Stimulated activated CD4-positive, alpha-beta T cell treated with anti-CD3 and anti-CD28 coated beads, Interleukin-15, amount 100 ng/mL, for 1 hour (primary cell): Measurements from ENCODE around the gene CDO1.

Experiments used
- DNase-seq, 2 donors: peaks; one replicate each; pipeline ENCODE4 v3.0.0-alpha.2; 2020; ENCODE audit warnings: low read depth in 1 of 2, low spot score in 1 of 2

Gene CDO1

DNA sequence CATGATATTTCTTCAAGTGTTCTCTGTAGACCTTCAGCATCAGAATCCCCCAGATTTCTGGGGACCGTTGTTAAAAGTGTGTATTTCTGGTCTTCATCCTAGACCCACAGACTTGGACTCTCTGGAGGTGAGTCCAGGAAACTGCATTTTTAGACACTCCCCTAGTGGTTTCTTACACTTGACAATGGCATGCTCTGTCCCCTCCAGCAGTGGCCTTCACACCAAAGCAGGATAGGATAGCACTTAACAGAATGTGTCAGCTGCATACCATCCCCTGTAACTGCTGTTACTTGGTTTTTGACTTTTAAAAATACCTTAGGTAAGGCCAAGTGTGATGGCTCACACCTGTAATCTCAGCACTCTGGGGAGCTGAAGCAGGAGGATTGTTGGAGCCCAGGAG is 20.8 kb downstream of the CDO1 start:
- no peak for DNase-seq

DNA sequence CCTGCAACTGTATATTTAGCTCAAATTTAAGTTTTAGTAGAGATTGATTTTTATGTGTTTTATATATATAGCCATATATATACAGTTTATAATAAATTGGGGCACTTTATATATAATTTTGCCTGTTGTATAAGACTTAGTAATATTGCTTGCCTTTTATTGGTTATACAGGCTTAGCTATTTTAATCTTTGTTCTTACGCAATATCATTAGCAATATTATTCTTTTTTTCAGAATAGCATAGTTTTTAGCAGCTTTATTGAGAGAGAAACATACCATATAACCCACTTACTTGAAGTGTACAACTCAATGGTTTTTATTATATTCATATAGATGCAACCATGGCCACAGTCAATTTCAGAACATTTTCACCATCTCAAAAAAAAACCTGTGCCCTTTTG is 28.0 kb downstream of the CDO1 start:
- DNase-seq = no peak

DNA sequence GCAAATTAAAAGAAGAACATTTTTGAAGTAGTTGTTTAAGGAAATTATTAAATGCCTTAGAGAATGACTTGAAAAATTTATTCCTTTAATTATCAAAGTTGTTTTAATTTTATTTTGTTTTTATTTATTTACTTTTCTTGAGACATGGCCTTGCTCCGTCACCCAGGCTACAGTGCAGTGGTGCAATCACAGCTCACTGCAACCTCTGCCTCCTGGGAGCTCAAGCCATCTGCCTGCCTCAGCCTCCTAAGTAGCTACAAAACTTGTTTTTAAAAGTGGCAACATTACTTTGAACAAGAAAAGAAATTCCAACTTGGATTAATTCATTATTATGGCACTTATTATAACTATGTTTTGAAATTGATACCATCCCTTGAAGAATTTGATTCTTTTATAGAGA is 29.0 kb downstream of the CDO1 start:
- DNase-seq = no peak

GRCh38 chr5:115785381-115786065 is 30.9 kb downstream of the CDO1 start:
- DNase-seq = no peak

- DNase-seq = no peak
Observed at GRCh38 chr5:115778417-115778816, 38.0 kb downstream of the CDO1 start.

GRCh38 chr5:115776989-115777388 is 39.5 kb downstream of the CDO1 start:
- no peak for DNase-seq

DNA sequence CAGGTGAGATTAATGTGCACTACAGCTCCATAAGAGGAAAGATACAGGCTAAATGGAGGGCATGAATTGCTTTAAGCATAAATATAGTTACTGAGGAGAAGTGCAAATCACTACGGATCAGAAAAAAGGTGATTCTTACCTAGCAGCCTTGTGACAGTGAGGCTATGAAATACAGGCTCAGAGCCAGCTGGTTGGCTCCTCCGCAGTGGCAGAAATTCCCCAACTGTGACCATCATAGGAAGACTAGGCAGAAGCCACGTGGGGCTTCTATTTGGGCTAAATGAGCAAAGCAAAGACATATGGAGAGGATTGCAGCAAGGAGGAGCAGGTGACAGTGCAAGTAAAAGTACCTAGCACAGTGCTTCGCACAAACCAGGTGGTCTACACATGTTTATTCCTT is 40.5 kb downstream of the CDO1 start:
- no peak for DNase-seq

GRCh38 chr5:115774684-115775083 is 41.8 kb downstream of the CDO1 start:
- no peak for DNase-seq

GRCh38 chr5:115772731-115773475 is 43.6 kb downstream of the CDO1 start:
- no peak for DNase-seq

DNA sequence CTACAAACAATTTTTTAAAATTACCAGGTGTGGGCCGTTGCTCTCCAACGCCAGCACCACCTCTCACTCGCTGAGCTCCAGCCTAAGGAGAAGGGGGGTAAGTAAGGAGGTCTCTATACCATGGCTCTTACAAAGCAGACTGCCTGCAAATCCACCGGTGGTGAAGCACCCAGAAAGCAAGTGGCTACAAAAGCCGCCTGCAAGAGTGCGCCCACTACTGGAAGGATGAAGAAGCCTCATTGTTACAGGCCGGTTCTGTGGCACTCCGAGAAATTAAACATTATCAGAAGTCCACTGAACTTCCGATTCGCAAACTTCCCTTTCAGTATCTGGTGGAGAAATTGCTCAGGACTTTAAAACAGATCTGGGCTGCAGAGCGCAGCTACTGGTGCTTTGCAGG is 46.0 kb downstream of the CDO1 start:
- DNase-seq = no peak

DNA sequence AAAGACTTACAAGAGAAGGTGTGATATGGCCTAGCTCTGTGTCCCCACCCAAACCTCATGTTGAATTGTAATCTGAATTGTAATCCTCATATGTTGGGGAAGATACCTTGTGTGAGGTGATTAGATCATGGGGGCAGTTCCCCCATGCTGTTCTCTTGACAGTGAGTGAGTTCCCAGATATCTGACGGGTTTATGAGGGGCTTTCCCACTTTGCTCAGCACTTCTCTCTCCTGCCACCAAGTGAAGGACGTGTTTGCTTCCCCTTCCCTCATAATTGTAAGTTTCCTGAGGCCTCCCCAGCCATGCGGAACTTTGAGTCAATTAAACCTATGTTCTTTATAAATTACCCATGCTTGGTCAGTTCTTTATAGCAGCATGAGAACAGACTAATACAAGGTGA is 49.0 kb downstream of the CDO1 start:
- no peak for DNase-seq

DNA sequence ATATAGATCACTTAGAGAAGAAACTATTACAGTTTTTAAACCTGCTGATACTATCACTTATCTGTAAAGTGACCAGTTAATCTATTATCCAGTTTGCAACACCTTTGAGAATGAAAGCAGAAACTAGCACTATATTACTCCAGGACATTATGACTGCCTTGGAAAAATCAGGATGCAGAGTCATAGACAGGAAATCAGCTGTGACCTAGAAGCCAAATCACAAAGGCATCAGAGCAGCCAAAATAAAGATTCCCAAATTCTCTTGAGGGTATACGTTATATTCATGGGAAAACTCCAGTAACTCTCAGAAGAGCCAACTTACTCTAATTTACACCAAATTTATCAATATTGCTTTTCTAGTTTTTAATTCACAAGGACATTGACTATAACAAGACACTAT is 49.9 kb downstream of the CDO1 start:
- DNase-seq = no peak

DNA sequence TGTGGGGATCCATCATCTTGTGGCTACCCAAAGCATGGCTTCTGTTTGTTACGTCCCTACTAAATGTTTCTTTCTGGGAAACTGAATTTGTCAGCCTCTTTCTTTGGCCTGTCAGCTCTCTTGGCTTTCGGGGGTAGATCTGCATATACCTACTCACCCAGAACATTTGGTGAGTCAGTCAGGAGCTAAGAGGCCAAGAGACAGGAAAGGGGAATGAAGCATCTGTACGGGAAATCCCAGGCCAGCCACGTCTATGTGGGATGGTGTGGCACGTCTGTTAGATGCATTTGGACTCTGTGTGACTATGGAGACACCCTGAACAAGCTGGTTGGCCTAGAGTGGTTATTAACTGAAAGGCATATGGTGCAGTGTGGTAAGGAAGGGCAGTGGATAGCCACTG is 58.1 kb downstream of the CDO1 start:
- DNase-seq = no peak

GRCh38 chr5:115755675-115756074 is 60.8 kb downstream of the CDO1 start:
- no peak for DNase-seq
